Ascending aorta (tissue), 2 donors: ENCODE data around the gene EIF4EBP3. TPM values are rescaled to one million over a fixed set of nuclear protein-coding genes. Genes with fewer than 3 reads are reported as not detected.
"Not testable (repeated sequence)": the region's sequence is repeated elsewhere in the genome, so short reads cannot be mapped to it uniquely, and the experiment has no call there.

Source experiments
- DNase-seq, 2 donors: peaks; one replicate each; pipeline ENCODE4 v3.0.0-alpha.2; 2019; ENCODE audit warnings: low spot score in 2 of 2
- H3K27ac ChIP-seq, 2 donors: fragments of 200-600 bp; sonication (generic); one replicate each; pipeline ENCODE4 v1.5.1; 2016 to 2017; ENCODE audit warnings: mild to moderate bottlenecking in 1 of 2
- H3K27me3 ChIP-seq: fragments of 200-600 bp; sonication (generic); one replicate; pipeline ENCODE4 v1.5.1; 2017
- H3K36me3 ChIP-seq, 2 donors: fragments of 200-600 bp; sonication (generic); one replicate each; pipeline ENCODE4 v1.5.1; 2016
- H3K4me1 ChIP-seq, 2 donors: fragments of 200-600 bp; sonication (generic); one replicate each; pipeline ENCODE4 v1.5.1; 2016 to 2017; ENCODE audit warnings: mild to moderate bottlenecking in 1 of 2
- H3K4me3 ChIP-seq, 2 donors: fragments of 200-600 bp; sonication (generic); one replicate each; pipeline ENCODE4 v1.5.1; 2016 to 2017; ENCODE audit warnings: mild to moderate bottlenecking in 1 of 2
- H3K9me3 ChIP-seq, 2 donors: fragments of 200-600 bp; sonication (generic); one replicate each; pipeline ENCODE4 v1.5.1; 2016
- CTCF ChIP-seq, 3 experiments: fragments of 200-600 bp in 2 of 3; fragments of 450-650 bp in 1 of 3; sonication (generic) in 2 of 3; IDR thresholded peaks; one replicate each; pipeline ENCODE4 v1.5.1; 2016 to 2019; ENCODE audit warnings: antibody characterized with exemption in 3 of 3, mild to moderate bottlenecking in 1 of 3, moderate library complexity in 1 of 3
- intact Hi-C: fragments of 100-400 bp; cut with DNase I; formaldehyde crosslinking; loops from one replicate; pipeline ENCODE4 v1.15.1; 2023
- total RNA-seq: library from RNA; depleted of rRNA; stranded (reverse); fragments of >200 nt; gene quantifications from one replicate; pipeline ENCODE4 v1.1.0, GENCODE V29; 2016

Gene EIF4EBP3
- total RNA-seq, 1 donor from 2014 or later, result 4.0 TPM

GRCh38 chr5:140570488-140570887, 23.0 kb downstream of the EIF4EBP3 start:
- H3K4me1 ChIP-seq, result peaks cover 6 to 10% of the 10 kb centered on the region in 2 donors
- peak overlapping the region in 1 of 2 donors; percentile 58 for H3K27ac ChIP-seq
- TF ChIP-seq CTCF (IDR thresholded peaks at IDR 0.05), result no peak

GRCh38 chr5:140571105-140571504, 23.6 kb downstream of the EIF4EBP3 start:
- peak overlapping the region in 1 of 2 donors; percentile 58 for H3K27ac ChIP-seq
- H3K27me3 ChIP-seq, result no peaks in the 10 kb centered on the region
- H3K9me3 ChIP-seq, result no peaks in the 10 kb centered on the region
- peaks cover 22 to 26% of the 10 kb centered on the region in 2 donors for H3K36me3 ChIP-seq
- no peak for DNase-seq
- no peak overlapping the region for H3K4me3 ChIP-seq
- TF ChIP-seq CTCF (IDR thresholded peaks at IDR 0.05), result no peak
- intact Hi-C loops, result no loop called here
- H3K4me1 ChIP-seq, result peaks cover under 1 to 4% of the 10 kb centered on the region in 2 donors

More at GRCh38 chr5:140570488-140570887, 23.0 kb downstream of the EIF4EBP3 start:
- Histone ChIP-seq H3K9me3 (no peaks in the 10 kb centered on the region), H3K4me3 (no peak overlapping the region), H3K27me3 (no peaks in the 10 kb centered on the region), H3K36me3 (peaks cover 22 to 26% of the 10 kb centered on the region in 2 donors)
- intact Hi-C loops, result no loop called here
- DNase-seq, result no peak

- H3K9me3 ChIP-seq, result no peaks in the 10 kb centered on the region
- H3K4me1 ChIP-seq, result no peaks in the 10 kb centered on the region
- no peak overlapping the region for H3K4me3 ChIP-seq
- peaks cover 4 to 6% of the 10 kb centered on the region in 2 donors for H3K36me3 ChIP-seq
- intact Hi-C loops, result no loop called here
- H3K27me3 ChIP-seq, result no peaks in the 10 kb centered on the region
- DNase-seq, result peak in 1 of 2 donors; percentile 52
- TF ChIP-seq CTCF (IDR thresholded peaks at IDR 0.05), result no peak
- no peak overlapping the region for H3K27ac ChIP-seq
Measured at GRCh38 chr5:140573683-140574082, 26.2 kb downstream of the EIF4EBP3 start.

GRCh38 chr5:140574165-140574564, 26.7 kb downstream of the EIF4EBP3 start:
- DNase-seq, result peak in 1 of 2 donors; percentile 38
- no peak for TF ChIP-seq CTCF (IDR thresholded peaks at IDR 0.05)
- no peak overlapping the region for H3K27ac ChIP-seq
- H3K27me3 ChIP-seq, result no peaks in the 10 kb centered on the region
- no peak overlapping the region for H3K4me3 ChIP-seq
- intact Hi-C loops, result no loop called here
- no peaks in the 10 kb centered on the region for H3K4me1 ChIP-seq
- H3K36me3 ChIP-seq, result peaks cover 4 to 6% of the 10 kb centered on the region in 2 donors
- H3K9me3 ChIP-seq, result no peaks in the 10 kb centered on the region

- Histone ChIP-seq H3K9me3 (no peaks in the 10 kb centered on the region), H3K4me3 (no peak overlapping the region), H3K36me3 (peaks cover under 1 to 4% of the 10 kb centered on the region in 2 donors), H3K27me3 (no peaks in the 10 kb centered on the region), H3K27ac (no peak overlapping the region), H3K4me1 (no peaks in the 10 kb centered on the region)
- TF ChIP-seq CTCF (IDR thresholded peaks at IDR 0.05), result peak in 2 of 3 experiments; percentile 28 to 43
- DNase-seq, result no peak
- intact Hi-C loops, result no loop called here
Measured at GRCh38 chr5:140575309-140575708, 27.8 kb downstream of the EIF4EBP3 start.

GRCh38 chr5:140576776-140577201, 29.3 kb downstream of the EIF4EBP3 start:
- Histone ChIP-seq H3K4me1 (no peaks in the 10 kb centered on the region), H3K27me3 (no peaks in the 10 kb centered on the region), H3K27ac (peak overlapping the region in 1 of 2 donors; percentile 36), H3K9me3 (no peaks in the 10 kb centered on the region), H3K4me3 (no peak overlapping the region), H3K36me3 (no peaks in the 10 kb centered on the region)
- intact Hi-C loops, result no loop called here
- peak in 1 of 2 donors; percentile 15 for DNase-seq
- no peak for TF ChIP-seq CTCF (IDR thresholded peaks at IDR 0.05)

- H3K4me1 ChIP-seq, intact Hi-C loops, H3K4me3 ChIP-seq, H3K36me3 ChIP-seq, H3K27ac ChIP-seq, H3K9me3 ChIP-seq, DNase-seq, H3K27me3 ChIP-seq: not testable (repeated sequence)
Measured at GRCh38 chr5:140579188-140579747, 31.8 kb downstream of the EIF4EBP3 start.
